Loucy (cell line): Measurements from ENCODE around the gene TPK1.

Source experiments
- H2AFZ ChIP-seq: fragments of 200-600 bp; sonication (generic); 2 replicates; pipeline ENCODE4 v1.6.0; 2016; ENCODE audit warnings: antibody characterized with exemption, mild to moderate bottlenecking, low read length, moderate library complexity
- H3F3A ChIP-seq: fragments of 200-600 bp; 2 replicates; pipeline ENCODE4 v1.6.0; 2016; ENCODE audit warnings: antibody characterized with exemption, low read depth, mild to moderate bottlenecking
- H3K27me3 ChIP-seq: fragments of 200-600 bp; sonication (generic); 2 replicates; pipeline ENCODE4 v1.6.1; 2014; ENCODE audit warnings: low read length, mild to moderate bottlenecking; ENCODE audit not compliant: insufficient read depth, poor library complexity, severe bottlenecking
- H3K36me3 ChIP-seq: fragments of 200-600 bp; sonication (generic); 2 replicates; pipeline ENCODE4 v1.6.1; 2016; ENCODE audit warnings: low read length; ENCODE audit not compliant: insufficient read depth
- H3K4me1 ChIP-seq: fragments of 200-600 bp; sonication (generic); 2 replicates; pipeline ENCODE4 v1.5.1; 2014; ENCODE audit warnings: low read length, mild to moderate bottlenecking; ENCODE audit not compliant: insufficient read depth, poor library complexity, severe bottlenecking
- H3K4me2 ChIP-seq: fragments of 200-600 bp; sonication (generic); 2 replicates; pipeline ENCODE4 v1.6.0; 2014; ENCODE audit warnings: antibody characterized with exemption, low read length, low read depth, mild to moderate bottlenecking; ENCODE audit not compliant: poor library complexity, severe bottlenecking
- H3K4me3 ChIP-seq: fragments of 200-600 bp; sonication (generic); 2 replicates; pipeline ENCODE4 v1.5.1; 2014; ENCODE audit warnings: low read length, mild to moderate bottlenecking, mixed read lengths; ENCODE audit not compliant: poor library complexity, severe bottlenecking
- H3K79me2 ChIP-seq: fragments of 200-600 bp; sonication (generic); 2 replicates; pipeline ENCODE4 v1.6.1; 2014; ENCODE audit warnings: low read length; ENCODE audit not compliant: insufficient read depth
- H3K9ac ChIP-seq: fragments of 200-600 bp; sonication (generic); 2 replicates; pipeline ENCODE4 v1.6.0; 2014; ENCODE audit warnings: mild to moderate bottlenecking, low read depth, low read length, moderate library complexity; ENCODE audit not compliant: poor library complexity, severe bottlenecking
- H3K9me2 ChIP-seq: fragments of 200-600 bp; sonication (generic); replicated peaks from 2 replicates; pipeline ENCODE4 v1.6.1; 2016; ENCODE audit warnings: low read depth, low read length, mixed read lengths
- H3K9me3 ChIP-seq: fragments of 200-600 bp; sonication (generic); 2 replicates; pipeline ENCODE4 v1.6.1; 2014; ENCODE audit warnings: mild to moderate bottlenecking, antibody characterized with exemption, low read length, low read depth; ENCODE audit not compliant: insufficient read depth
- H4K20me1 ChIP-seq: fragments of 200-600 bp; sonication (generic); 2 replicates; pipeline ENCODE4 v1.6.0; 2014; ENCODE audit warnings: antibody characterized with exemption, low read length, mild to moderate bottlenecking; ENCODE audit not compliant: insufficient read depth, poor library complexity, severe bottlenecking
- EZH2phosphoT487 ChIP-seq: fragments of 200-600 bp; IDR thresholded peaks from 2 replicates; pipeline ENCODE4 v1.6.1; 2018; ENCODE audit warnings: antibody characterized with exemption, mild to moderate bottlenecking, moderate library complexity, borderline replicate concordance
- TF ChIP-seq, protein P1 (sequence below): fragments of 200-600 bp; sonication (generic); conservative IDR thresholded peaks from 2 replicates; pipeline ENCODE4 v1.5.1; 2014; ENCODE audit warnings: mild to moderate bottlenecking, antibody characterized with exemption, low read length

The TPK1 gene

DNA sequence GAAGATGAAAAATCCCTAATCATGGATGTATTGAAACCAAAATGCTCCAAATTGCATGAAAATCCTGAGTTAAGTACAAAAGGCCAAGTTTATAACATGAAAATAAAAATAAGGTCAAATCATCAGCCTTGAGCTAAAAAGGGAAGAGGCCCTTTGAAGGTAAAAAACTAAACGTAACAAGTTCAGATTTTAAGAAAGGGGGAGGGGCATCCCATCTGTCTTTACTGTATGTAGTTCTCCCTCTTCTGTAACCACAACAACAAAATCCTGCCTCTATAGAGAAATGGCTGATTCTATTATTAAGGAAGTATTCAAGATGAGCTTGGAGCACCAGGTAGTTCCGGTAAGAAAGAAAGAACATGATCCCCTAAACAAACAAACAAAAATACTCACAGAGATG, 64.7 kb downstream of the TPK1 start:
- Histone ChIP-seq H3F3A (no peaks in the 10 kb centered on the region), H3K4me2 (no peak overlapping the region), H3K9me2 (no peaks in the 10 kb centered on the region), H3K4me1 (peaks cover 4% of the 10 kb centered on the region), H3K27me3 (no peaks in the 10 kb centered on the region), H4K20me1 (no peaks in the 10 kb centered on the region), H3K36me3 (no peaks in the 10 kb centered on the region), H2AFZ (no peak overlapping the region), H3K9me3 (no peaks in the 10 kb centered on the region), H3K9ac (no peak overlapping the region), H3K79me2 (no peaks in the 10 kb centered on the region), H3K4me3 (no peak overlapping the region)
- TF ChIP-seq, protein P1, sequence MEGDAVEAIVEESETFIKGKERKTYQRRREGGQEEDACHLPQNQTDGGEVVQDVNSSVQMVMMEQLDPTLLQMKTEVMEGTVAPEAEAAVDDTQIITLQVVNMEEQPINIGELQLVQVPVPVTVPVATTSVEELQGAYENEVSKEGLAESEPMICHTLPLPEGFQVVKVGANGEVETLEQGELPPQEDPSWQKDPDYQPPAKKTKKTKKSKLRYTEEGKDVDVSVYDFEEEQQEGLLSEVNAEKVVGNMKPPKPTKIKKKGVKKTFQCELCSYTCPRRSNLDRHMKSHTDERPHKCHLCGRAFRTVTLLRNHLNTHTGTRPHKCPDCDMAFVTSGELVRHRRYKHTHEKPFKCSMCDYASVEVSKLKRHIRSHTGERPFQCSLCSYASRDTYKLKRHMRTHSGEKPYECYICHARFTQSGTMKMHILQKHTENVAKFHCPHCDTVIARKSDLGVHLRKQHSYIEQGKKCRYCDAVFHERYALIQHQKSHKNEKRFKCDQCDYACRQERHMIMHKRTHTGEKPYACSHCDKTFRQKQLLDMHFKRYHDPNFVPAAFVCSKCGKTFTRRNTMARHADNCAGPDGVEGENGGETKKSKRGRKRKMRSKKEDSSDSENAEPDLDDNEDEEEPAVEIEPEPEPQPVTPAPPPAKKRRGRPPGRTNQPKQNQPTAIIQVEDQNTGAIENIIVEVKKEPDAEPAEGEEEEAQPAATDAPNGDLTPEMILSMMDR = no peak
- TF ChIP-seq EZH2phosphoT487 = no peak

GRCh38 chr7:144769352-144769751, 66.5 kb downstream of the TPK1 start:
- Histone ChIP-seq H3K4me2 (no peak overlapping the region), H3K79me2 (no peaks in the 10 kb centered on the region), H3K9me2 (no peaks in the 10 kb centered on the region), H3K4me1 (no peaks in the 10 kb centered on the region), H3K9me3 (no peaks in the 10 kb centered on the region), H2AFZ (no peak overlapping the region), H3K36me3 (no peaks in the 10 kb centered on the region), H3K27me3 (no peaks in the 10 kb centered on the region), H3K9ac (no peak overlapping the region), H4K20me1 (no peaks in the 10 kb centered on the region), H3F3A (no peaks in the 10 kb centered on the region), H3K4me3 (no peak overlapping the region)
- TF ChIP-seq, protein P1 = no peak

DNA sequence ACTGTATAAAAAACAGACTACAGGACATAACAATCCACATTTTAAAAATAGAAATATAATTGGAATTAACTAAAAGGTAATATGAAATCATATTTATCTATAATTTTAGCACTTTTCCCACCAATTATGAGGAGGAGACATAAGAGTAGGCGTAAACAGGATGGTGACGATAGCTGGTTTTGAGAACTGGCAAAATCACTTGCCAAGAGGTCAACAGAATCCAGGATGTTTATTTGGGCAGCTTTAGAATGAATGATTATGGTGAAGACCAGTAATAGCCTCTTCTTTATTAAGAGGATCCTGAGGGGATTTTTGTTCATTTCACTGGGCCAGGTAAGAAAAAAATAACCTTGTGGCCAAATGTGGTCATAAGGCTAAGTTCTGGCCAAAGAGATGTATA, 67.2 kb downstream of the TPK1 start:
- no peaks in the 10 kb centered on the region for H3K27me3 ChIP-seq
- no peaks in the 10 kb centered on the region for H3K36me3 ChIP-seq
- no peaks in the 10 kb centered on the region for H3K4me1 ChIP-seq
- no peak overlapping the region for H2AFZ ChIP-seq
- TF ChIP-seq, protein P1 = no peak
- TF ChIP-seq EZH2phosphoT487 = no peak
- no peak overlapping the region for H3K4me2 ChIP-seq
- no peak overlapping the region for H3K9ac ChIP-seq
- H3K4me3 ChIP-seq = no peak overlapping the region
- no peaks in the 10 kb centered on the region for H4K20me1 ChIP-seq
- no peaks in the 10 kb centered on the region for H3K9me3 ChIP-seq
- H3K79me2 ChIP-seq = no peaks in the 10 kb centered on the region
- no peaks in the 10 kb centered on the region for H3F3A ChIP-seq
- H3K9me2 ChIP-seq = no peaks in the 10 kb centered on the region
